PC-3 (cell line): Measurements from ENCODE around the gene MAST4. TPM values are rescaled to one million over a fixed set of nuclear protein-coding genes. Genes with fewer than 3 reads are reported as not detected.

Experiments
- ATAC-seq: fragments of 200-7000 bp; cut with Tn5 transposase; 2 replicates; pipeline ENCODE4 v1.9.1; 2020; ENCODE audit warnings: mild to moderate bottlenecking, moderate library complexity
- BruUV-seq: library from RNA; stranded (reverse); fragments of 400-500 nt; replicated peaks from 2 replicates; lab custom pipeline; 2021; lab: Mats Ljungman, UMichigan
- CTCF ChIA-PET: fragments of 300-600 bp; sonication (Branson Sonifier 250); formaldehyde crosslinking; loops from one replicate; lab custom pipeline; 2022; ENCODE audit warnings: antibody characterized with exemption; lab: Charles Lee
- POLR2A ChIA-PET: fragments of 300-600 bp; sonication (Branson Sonifier 250); formaldehyde crosslinking; loops from one replicate; lab custom pipeline; 2022; ENCODE audit warnings: antibody characterized with exemption; ENCODE audit not compliant: unreplicated experiment; lab: Charles Lee
- DNase-seq: peaks from one replicate; pipeline ENCODE4 v3.0.0-alpha.2; 2015
- H2AFZ ChIP-seq: fragments of 300-600 bp; sonication (generic); 2 replicates; pipeline ENCODE4 v1.6.0; 2016; ENCODE audit warnings: antibody characterized with exemption, low read length
- H3F3A ChIP-seq: fragments of 300-600 bp; sonication (generic); one replicate; pipeline ENCODE4 v1.6.0; 2017; ENCODE audit warnings: antibody characterized with exemption, low read length, control low read depth, mild to moderate bottlenecking; ENCODE audit not compliant: unreplicated experiment
- H3K27ac ChIP-seq: fragments of 300-600 bp; sonication (generic); 2 replicates; pipeline ENCODE4 v1.5.1; 2016; ENCODE audit warnings: mild to moderate bottlenecking, low read length
- H3K27me3 ChIP-seq: fragments of 300-600 bp; sonication (generic); 2 replicates; pipeline ENCODE4 v1.6.1; 2016; ENCODE audit warnings: low read length, mixed read lengths
- H3K36me3 ChIP-seq: fragments of 300-600 bp; sonication (generic); 2 replicates; pipeline ENCODE4 v1.6.1; 2016; ENCODE audit warnings: low read depth, mixed run types, low read length, mixed read lengths
- H3K4me1 ChIP-seq: fragments of 300-600 bp; sonication (generic); 2 replicates; pipeline ENCODE4 v1.5.1; 2016; ENCODE audit warnings: low read length; ENCODE audit not compliant: insufficient read depth
- H3K4me2 ChIP-seq: fragments of 300-600 bp; sonication (generic); 2 replicates; pipeline ENCODE4 v1.6.0; 2016; ENCODE audit warnings: low read length
- H3K4me3 ChIP-seq: fragments of 300-600 bp; sonication (generic); 2 replicates; pipeline ENCODE4 v1.5.1; 2016; ENCODE audit warnings: mild to moderate bottlenecking, low read length, mixed read lengths
- H3K79me2 ChIP-seq: fragments of 300-600 bp; sonication (generic); 2 replicates; pipeline ENCODE4 v1.6.1; 2017; ENCODE audit warnings: low read length, mixed read lengths
- H3K9ac ChIP-seq: fragments of 300-600 bp; sonication (generic); 2 replicates; pipeline ENCODE4 v1.6.0; 2016; ENCODE audit warnings: mild to moderate bottlenecking, low read length
- H3K9me2 ChIP-seq: fragments of 300-600 bp; sonication (generic); replicated peaks from 2 replicates; pipeline ENCODE4 v1.6.1; 2016; ENCODE audit warnings: mixed run types, low read length, mixed read lengths
- H3K9me3 ChIP-seq: fragments of 300-600 bp; sonication (generic); 2 replicates; pipeline ENCODE4 v1.6.1; 2016; ENCODE audit warnings: low read length, mixed read lengths
- H4K20me1 ChIP-seq: fragments of 300-600 bp; sonication (generic); 2 replicates; pipeline ENCODE4 v1.6.1; 2016; ENCODE audit warnings: low read length, mixed read lengths
- EZH2 ChIP-seq: fragments of 300-600 bp; sonication (generic); IDR thresholded peaks from one replicate; pipeline ENCODE4 v1.6.1; 2017; ENCODE audit warnings: antibody characterized with exemption, mild to moderate bottlenecking, low read length; ENCODE audit not compliant: unreplicated experiment
- EZH2phosphoT487 ChIP-seq: fragments of 300-600 bp; sonication (generic); IDR thresholded peaks from 2 replicates; pipeline ENCODE4 v1.6.1; 2018; ENCODE audit warnings: mild to moderate bottlenecking, antibody characterized with exemption, low read length, borderline replicate concordance
- intact Hi-C: fragments of 100-400 bp; cut with micrococcal nuclease; formaldehyde crosslinking; loops from 2 replicates; pipeline ENCODE4 v1.9.0; 2023
- total RNA-seq: library from RNA; depleted of rRNA; stranded (reverse); fragments of >200 nt; gene quantifications from 2 replicates; pipeline ENCODE4 v1.2.3, GENCODE V29; 2014
- TF ChIP-seq, protein P1 (sequence below): fragments of 300-600 bp; sonication (generic); conservative IDR thresholded peaks from 2 replicates; pipeline ENCODE4 v1.5.1; 2017; ENCODE audit warnings: antibody characterized with exemption, low read depth, mild to moderate bottlenecking, low read length

MAST4 gene
- total RNA-seq, 1 experiment from 2014 or later = 7.9 TPM

DNA sequence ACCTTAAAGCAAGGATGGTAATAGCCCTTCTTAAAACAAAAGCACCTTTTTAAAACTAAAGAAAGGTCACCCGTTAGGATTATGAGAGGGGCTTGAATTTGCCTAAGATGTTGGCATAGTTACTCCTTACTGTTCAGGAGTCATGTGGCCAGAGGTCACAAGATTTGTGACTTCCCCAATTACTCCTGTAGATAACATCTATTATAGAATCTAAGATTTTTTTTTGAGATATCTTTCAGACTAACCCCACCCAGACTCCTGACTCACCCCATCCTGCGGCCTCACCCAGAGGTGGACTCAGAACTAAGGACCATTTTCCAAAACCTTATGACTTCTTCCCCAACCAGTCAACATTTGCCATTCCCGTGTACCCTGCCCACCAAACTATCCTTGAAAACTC lies 598.0 kb downstream of the MAST4 start:
- no peak for DNase-seq
- intact Hi-C loops = no loop called here
- CTCF ChIA-PET = no interaction called here

DNA sequence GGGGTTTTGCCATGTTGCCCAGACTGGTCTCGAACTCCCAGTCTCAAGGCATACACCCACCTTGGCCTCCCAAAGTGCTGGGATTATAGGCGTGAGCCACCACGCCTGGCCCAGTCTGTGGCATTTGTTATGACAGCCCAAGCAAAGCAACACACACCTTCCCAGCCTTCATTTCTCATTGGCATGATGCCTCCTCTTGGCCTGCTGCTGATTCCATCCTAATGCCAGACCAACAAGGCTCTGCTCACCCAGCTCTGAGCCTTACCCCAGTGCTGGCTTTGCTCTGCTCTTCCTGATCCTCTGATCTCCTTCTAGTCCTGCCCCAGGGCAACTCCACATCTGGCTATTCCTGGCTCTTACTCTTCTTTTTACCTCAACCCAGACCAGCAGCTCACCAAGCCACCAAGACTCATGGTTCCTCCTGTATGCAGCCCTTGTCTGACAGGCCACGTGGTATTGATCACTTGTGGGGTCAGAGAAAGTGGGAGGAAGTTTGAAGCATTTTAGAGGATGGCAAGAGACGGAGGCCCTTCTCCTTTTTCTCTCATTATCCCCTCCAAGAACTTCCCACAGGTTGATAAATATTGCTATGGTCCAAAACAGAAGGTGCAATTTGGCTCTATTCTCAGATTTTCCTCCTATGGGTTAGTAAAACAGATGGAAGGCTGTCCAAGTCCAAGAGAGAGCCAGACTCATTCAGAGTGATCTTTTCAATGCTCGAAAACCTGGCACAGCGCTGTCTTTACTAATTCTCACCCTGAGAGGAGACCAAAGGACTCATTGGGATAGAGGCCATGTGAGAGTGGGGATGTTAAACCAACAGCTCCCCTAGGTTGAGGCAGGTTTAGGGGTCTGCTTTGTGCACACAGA lies 599.4 kb downstream of the MAST4 start:
- Histone ChIP-seq H3K4me2 (no peak overlapping the region), H3K27me3 (no peaks in the 10 kb centered on the region), H3K9me2 (no peaks in the 10 kb centered on the region), H3K27ac (no peak overlapping the region), H2AFZ (no peak overlapping the region), H3K79me2 (no peaks in the 10 kb centered on the region), H3F3A (no peaks in the 10 kb centered on the region), H3K36me3 (no peaks in the 10 kb centered on the region), H3K4me3 (no peak overlapping the region), H4K20me1 (no peaks in the 10 kb centered on the region), H3K9me3 (no peaks in the 10 kb centered on the region), H3K4me1 (0 out of 2 replicates have a peak, but pooled peaks cover 6% of the 10 kb centered on the region), H3K9ac (no peak overlapping the region)
- CTCF ChIA-PET = no interaction called here
- intact Hi-C loops = no loop called here
- no TSS peak for BruUV-seq
- no peak for ATAC-seq
- DNase-seq = no peak
- TF ChIP-seq EZH2 (no peak), EZH2phosphoT487 (no peak)
- POLR2A ChIA-PET = no interaction called here

More for the DNA sequence above, 598.0 kb downstream of the MAST4 start:
- no peaks in the 10 kb centered on the region for H3K9me2 ChIP-seq
- H3K9me3 ChIP-seq = no peaks in the 10 kb centered on the region
- POLR2A ChIA-PET = no interaction called here
- H3K27ac ChIP-seq = no peak overlapping the region
- no peaks in the 10 kb centered on the region for H3K27me3 ChIP-seq
- 0 out of 2 replicates have a peak, but pooled peaks cover 6% of the 10 kb centered on the region for H3K4me1 ChIP-seq
- TF ChIP-seq, protein P1, sequence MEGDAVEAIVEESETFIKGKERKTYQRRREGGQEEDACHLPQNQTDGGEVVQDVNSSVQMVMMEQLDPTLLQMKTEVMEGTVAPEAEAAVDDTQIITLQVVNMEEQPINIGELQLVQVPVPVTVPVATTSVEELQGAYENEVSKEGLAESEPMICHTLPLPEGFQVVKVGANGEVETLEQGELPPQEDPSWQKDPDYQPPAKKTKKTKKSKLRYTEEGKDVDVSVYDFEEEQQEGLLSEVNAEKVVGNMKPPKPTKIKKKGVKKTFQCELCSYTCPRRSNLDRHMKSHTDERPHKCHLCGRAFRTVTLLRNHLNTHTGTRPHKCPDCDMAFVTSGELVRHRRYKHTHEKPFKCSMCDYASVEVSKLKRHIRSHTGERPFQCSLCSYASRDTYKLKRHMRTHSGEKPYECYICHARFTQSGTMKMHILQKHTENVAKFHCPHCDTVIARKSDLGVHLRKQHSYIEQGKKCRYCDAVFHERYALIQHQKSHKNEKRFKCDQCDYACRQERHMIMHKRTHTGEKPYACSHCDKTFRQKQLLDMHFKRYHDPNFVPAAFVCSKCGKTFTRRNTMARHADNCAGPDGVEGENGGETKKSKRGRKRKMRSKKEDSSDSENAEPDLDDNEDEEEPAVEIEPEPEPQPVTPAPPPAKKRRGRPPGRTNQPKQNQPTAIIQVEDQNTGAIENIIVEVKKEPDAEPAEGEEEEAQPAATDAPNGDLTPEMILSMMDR = no peak
- TF ChIP-seq EZH2phosphoT487 = no peak
- TF ChIP-seq EZH2 = no peak
- H4K20me1 ChIP-seq = no peaks in the 10 kb centered on the region
- H3K79me2 ChIP-seq = no peaks in the 10 kb centered on the region
- H3K36me3 ChIP-seq = no peaks in the 10 kb centered on the region
- no peak for ATAC-seq
- H3K4me3 ChIP-seq = no peak overlapping the region
- no peaks in the 10 kb centered on the region for H3F3A ChIP-seq
- BruUV-seq = no TSS peak
- H3K4me2 ChIP-seq = no peak overlapping the region
- H3K9ac ChIP-seq = no peak overlapping the region
- no peak overlapping the region for H2AFZ ChIP-seq

DNA sequence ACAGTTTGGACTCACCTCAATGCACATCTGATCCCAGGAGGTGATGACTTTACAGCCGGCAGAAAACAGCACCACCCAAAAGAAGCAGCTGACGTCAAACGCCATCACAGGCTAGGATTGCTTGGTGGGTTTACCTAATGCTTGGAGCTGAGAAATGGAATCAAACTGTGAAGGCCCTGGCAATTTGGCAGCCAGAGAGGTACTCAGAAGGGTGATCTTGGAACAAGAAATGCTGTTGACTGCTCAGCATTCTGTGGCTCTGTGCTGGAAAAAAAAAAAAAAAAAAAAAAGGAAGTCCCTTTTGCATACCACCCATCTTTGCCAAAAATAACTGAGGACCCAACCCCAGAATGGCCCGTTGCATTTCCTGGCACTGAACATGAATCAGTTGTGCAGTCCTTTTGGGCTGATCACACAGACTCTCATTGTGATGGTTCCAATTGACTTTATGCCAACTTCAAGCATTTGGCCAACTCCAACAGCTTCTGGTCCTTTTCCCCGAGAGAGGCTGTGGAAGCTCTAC lies 600.4 kb downstream of the MAST4 start, which contains the start of gene CD180:
Gene CD180, minus strand, starts transcription at position 263 of the 523 bp plus-strand sequence. Its CDS starts 158 bp downstream, at position 105.
- no peak within 1 kb of the TSS for H3K9ac ChIP-seq
- CTCF ChIA-PET = no interaction called here
- no TSS peak for BruUV-seq
- H3K4me3 ChIP-seq = no peak within 1 kb of the TSS
- no peaks in the 10 kb centered on the region for H3K36me3 ChIP-seq
- no peak for ATAC-seq
- H3K79me2 ChIP-seq = no peaks in the 10 kb centered on the region
- no peaks in the 10 kb centered on the region for H3K9me2 ChIP-seq
- intact Hi-C loops = no loop called here
- H3K9me3 ChIP-seq = no peaks in the 10 kb centered on the region
- no peak within 1 kb of the TSS for H3K27ac ChIP-seq
- 0 out of 2 replicates have a peak, but pooled peaks cover 6% of the 10 kb centered on the region for H3K4me1 ChIP-seq
- no peaks in the 10 kb centered on the region for H4K20me1 ChIP-seq
- no peak within 1 kb of the TSS for H3K4me2 ChIP-seq
- no peaks in the 10 kb centered on the region for H3F3A ChIP-seq
- no peak for TF ChIP-seq EZH2
- TF ChIP-seq, protein P1 = no peak
- no peak for TF ChIP-seq EZH2phosphoT487
- no peaks in the 10 kb centered on the region for H3K27me3 ChIP-seq
- DNase-seq = no peak
- H2AFZ ChIP-seq = no peak within 1 kb of the TSS
- POLR2A ChIA-PET = no interaction called here
